ENCODE measurements around the gene SSC5D. TPM values are rescaled to one million over a fixed set of nuclear protein-coding genes. Genes with fewer than 3 reads are reported as not detected.

SSC5D gene
- total and polyA plus RNA-seq, 9 of the 15 experiments (the other 6 are each of a cell fraction or from before 2014, with no cell fraction given): 0.04 to 0.71 (median 0.14) TPM; not detected in 2

DNA sequence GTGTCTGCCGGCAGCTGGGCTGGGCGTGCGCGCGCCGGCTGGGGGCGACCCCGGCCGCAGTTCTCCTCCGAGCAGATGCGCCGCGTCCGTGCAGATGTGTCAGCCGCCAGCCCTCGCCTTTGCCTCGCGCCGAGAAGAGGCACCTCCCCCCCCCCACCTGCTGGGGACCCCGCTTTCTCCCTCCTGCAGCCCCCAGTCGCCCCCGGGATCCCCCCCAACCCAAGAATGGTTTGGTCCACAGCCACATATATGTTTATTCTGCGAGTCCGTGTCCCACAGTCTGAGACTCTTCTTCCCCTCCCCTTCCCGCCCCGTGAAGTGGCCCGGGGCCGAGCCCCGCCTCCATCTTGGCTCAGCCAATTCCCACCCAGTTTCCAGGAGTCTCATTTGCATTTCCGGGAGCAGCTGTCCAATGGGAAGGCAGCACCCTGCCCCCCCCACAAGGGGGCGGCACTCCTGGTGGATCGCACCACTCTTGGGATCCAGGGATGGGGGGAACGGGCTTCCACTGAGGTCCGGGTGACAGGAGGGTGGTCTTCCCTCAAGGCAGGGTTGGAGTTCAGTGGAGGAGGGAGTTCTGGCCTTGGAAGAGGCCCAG lies 35.4 kb upstream of the SSC5D start (continued):
- TF ChIP-seq REST (IDR thresholded peaks at IDR 0.05; ENCODE audit: borderline replicate concordance): no peak
- TF ChIP-seq REST (CRISPR knock-in tag; IDR thresholded peaks at IDR 0.05; ENCODE audit: low read depth): no peak
- TF ChIP-seq, protein P1, sequence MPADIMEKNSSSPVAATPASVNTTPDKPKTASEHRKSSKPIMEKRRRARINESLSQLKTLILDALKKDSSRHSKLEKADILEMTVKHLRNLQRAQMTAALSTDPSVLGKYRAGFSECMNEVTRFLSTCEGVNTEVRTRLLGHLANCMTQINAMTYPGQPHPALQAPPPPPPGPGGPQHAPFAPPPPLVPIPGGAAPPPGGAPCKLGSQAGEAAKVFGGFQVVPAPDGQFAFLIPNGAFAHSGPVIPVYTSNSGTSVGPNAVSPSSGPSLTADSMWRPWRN (IDR thresholded peaks at IDR 0.05; ENCODE audit: low read depth): no peak
- no peak for TF ChIP-seq RBM17 (IDR thresholded peaks at IDR 0.05; ENCODE audit: borderline replicate concordance, low read depth, low read length)
- no peak for TF ChIP-seq ETV1 (tag; conservative IDR thresholded peaks at IDR 0.05; ENCODE audit: low read depth)
- TF ChIP-seq TEAD1 (CRISPR knock-in tag; IDR thresholded peaks at IDR 0.05): no peak
- no peak for TF ChIP-seq HDAC6 (IDR thresholded peaks at IDR 0.05; ENCODE audit: low read depth, low read length)
- TF ChIP-seq, protein P2, sequence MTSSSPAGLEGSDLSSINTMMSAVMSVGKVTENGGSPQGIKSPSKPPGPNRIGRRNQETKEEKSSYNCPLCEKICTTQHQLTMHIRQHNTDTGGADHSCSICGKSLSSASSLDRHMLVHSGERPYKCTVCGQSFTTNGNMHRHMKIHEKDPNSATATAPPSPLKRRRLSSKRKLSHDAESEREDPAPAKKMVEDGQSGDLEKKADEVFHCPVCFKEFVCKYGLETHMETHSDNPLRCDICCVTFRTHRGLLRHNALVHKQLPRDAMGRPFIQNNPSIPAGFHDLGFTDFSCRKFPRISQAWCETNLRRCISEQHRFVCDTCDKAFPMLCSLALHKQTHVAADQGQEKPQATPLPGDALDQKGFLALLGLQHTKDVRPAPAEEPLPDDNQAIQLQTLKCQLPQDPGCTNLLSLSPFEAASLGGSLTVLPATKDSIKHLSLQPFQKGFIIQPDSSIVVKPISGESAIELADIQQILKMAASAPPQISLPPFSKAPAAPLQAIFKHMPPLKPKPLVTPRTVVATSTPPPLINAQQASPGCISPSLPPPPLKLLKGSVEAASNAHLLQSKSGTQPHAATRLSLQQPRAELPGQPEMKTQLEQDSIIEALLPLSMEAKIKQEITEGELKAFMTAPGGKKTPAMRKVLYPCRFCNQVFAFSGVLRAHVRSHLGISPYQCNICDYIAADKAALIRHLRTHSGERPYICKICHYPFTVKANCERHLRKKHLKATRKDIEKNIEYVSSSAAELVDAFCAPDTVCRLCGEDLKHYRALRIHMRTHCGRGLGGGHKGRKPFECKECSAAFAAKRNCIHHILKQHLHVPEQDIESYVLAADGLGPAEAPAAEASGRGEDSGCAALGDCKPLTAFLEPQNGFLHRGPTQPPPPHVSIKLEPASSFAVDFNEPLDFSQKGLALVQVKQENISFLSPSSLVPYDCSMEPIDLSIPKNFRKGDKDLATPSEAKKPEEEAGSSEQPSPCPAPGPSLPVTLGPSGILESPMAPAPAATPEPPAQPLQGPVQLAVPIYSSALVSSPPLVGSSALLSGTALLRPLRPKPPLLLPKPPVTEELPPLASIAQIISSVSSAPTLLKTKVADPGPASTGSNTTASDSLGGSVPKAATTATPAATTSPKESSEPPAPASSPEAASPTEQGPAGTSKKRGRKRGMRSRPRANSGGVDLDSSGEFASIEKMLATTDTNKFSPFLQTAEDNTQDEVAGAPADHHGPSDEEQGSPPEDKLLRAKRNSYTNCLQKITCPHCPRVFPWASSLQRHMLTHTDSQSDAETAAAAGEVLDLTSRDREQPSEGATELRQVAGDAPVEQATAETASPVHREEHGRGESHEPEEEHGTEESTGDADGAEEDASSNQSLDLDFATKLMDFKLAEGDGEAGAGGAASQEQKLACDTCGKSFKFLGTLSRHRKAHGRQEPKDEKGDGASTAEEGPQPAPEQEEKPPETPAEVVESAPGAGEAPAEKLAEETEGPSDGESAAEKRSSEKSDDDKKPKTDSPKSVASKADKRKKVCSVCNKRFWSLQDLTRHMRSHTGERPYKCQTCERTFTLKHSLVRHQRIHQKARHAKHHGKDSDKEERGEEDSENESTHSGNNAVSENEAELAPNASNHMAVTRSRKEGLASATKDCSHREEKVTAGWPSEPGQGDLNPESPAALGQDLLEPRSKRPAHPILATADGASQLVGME (CRISPR knock-in tag; IDR thresholded peaks at IDR 0.05): no peak
- TF ChIP-seq ZNF586 (CRISPR knock-in tag; conservative IDR thresholded peaks at IDR 0.05): no peak
- TF ChIP-seq ZNF668 (CRISPR knock-in tag; IDR thresholded peaks at IDR 0.05): no peak
- no peak for TF ChIP-seq SRSF7 (optimal IDR thresholded peaks at IDR 0.05; ENCODE audit: low read depth, low read length)
- no peak for TF ChIP-seq SIX5 (IDR thresholded peaks at IDR 0.05; ENCODE audit: borderline replicate concordance in 1 of 2, insufficient read depth in 1 of 2, low read depth in 1 of 2, low read length in 2 of 2)
- TF ChIP-seq TCF15 (CRISPR knock-in tag; IDR thresholded peaks at IDR 0.05): no peak
